Smooth muscle cell (in vitro differentiated cells): Measurements from ENCODE around the gene LPIN1. TPM values are rescaled to one million over a fixed set of nuclear protein-coding genes. Genes with fewer than 3 reads are reported as not detected.

Source experiments
- DNase-seq: peaks from one replicate; lab custom pipeline; 2025; ENCODE audit not compliant: unreplicated experiment; lab: John Stamatoyannopoulos, UW
- H2AFZ ChIP-seq: fragments of 200-600 bp; sonication (generic); 2 replicates; pipeline ENCODE4 v1.6.0; 2016; ENCODE audit warnings: antibody characterized with exemption, low read depth, mild to moderate bottlenecking
- H3F3A ChIP-seq: fragments of 200-600 bp; sonication (generic); 2 replicates; pipeline ENCODE4 v1.6.0; 2017; ENCODE audit warnings: antibody characterized with exemption, low read depth
- H3K27ac ChIP-seq: fragments of 200-600 bp; sonication (generic); 2 replicates; pipeline ENCODE4 v1.5.1; 2016; ENCODE audit warnings: low read depth, mild to moderate bottlenecking
- H3K27me3 ChIP-seq: fragments of 200-600 bp; sonication (generic); 2 replicates; pipeline ENCODE4 v1.6.1; 2016; ENCODE audit warnings: low read depth, mild to moderate bottlenecking
- H3K36me3 ChIP-seq: fragments of 200-600 bp; sonication (generic); 2 replicates; pipeline ENCODE4 v1.5.1; 2016; ENCODE audit warnings: low read depth
- H3K4me1 ChIP-seq: fragments of 200-600 bp; sonication (generic); 2 replicates; pipeline ENCODE4 v1.5.1; 2016; ENCODE audit warnings: low read depth
- H3K4me2 ChIP-seq: fragments of 200-600 bp; sonication (generic); 2 replicates; pipeline ENCODE4 v1.6.0; 2016; ENCODE audit warnings: mild to moderate bottlenecking
- H3K4me3 ChIP-seq: fragments of 200-600 bp; sonication (generic); 2 replicates; pipeline ENCODE4 v1.5.1; 2016; ENCODE audit warnings: mild to moderate bottlenecking
- H3K79me2 ChIP-seq: fragments of 200-600 bp; sonication (generic); 2 replicates; pipeline ENCODE4 v1.6.0; 2016; ENCODE audit warnings: low read depth, mild to moderate bottlenecking
- H3K9ac ChIP-seq: fragments of 200-600 bp; sonication (generic); 2 replicates; pipeline ENCODE4 v1.6.0; 2016; ENCODE audit warnings: low read depth
- H3K9me3 ChIP-seq: fragments of 200-600 bp; sonication (generic); replicated peaks from 2 replicates; pipeline ENCODE4 v1.5.1; 2016; ENCODE audit warnings: low read depth
- H4K20me1 ChIP-seq: fragments of 200-600 bp; sonication (generic); 2 replicates; pipeline ENCODE4 v1.6.0; 2016; ENCODE audit warnings: low read depth
- CTCF ChIP-seq: fragments of 200-600 bp; sonication (generic); IDR thresholded peaks from 2 replicates; pipeline ENCODE4 v1.5.1; 2017; ENCODE audit warnings: borderline replicate concordance, mild to moderate bottlenecking, antibody characterized with exemption; ENCODE audit not compliant: insufficient read depth, poor library complexity, severe bottlenecking
- WGBS: methylation state at CpG from one replicate; pipeline ENCODE4 v1.1.7; 2016; ENCODE audit warnings: low lambda C conversion rate; 5-methylcytosine and 5-hydroxymethylcytosine counted together
- polyA plus RNA-seq: library from polyadenylated mRNA; unstranded; fragments of >200 nt; fragmentation: Nextera tagmentation; extraction: Ambion mirVana; gene quantifications from 2 replicates; pipeline ENCODE4 v1.2.1, GENCODE V29; 2016
- total RNA-seq: library from RNA; depleted of rRNA; stranded (reverse); fragments of >200 nt; gene quantifications from 2 replicates; pipeline ENCODE4 v1.2.3, GENCODE V29; 2014

The LPIN1 gene
- total and polyA plus RNA-seq, 2 experiments from 2014 or later: 13.8 to 17.9 TPM

- Histone ChIP-seq H3K27ac (no peak overlapping the region), H3K9me3 (no peaks in the 10 kb centered on the region), H3K27me3 (peaks cover 15% of the 10 kb centered on the region), H4K20me1 (no peaks in the 10 kb centered on the region), H3K79me2 (no peaks in the 10 kb centered on the region), H2AFZ (no peak overlapping the region), H3K4me3 (no peak overlapping the region), H3K4me2 (no peak overlapping the region), H3K9ac (no peak overlapping the region), H3K4me1 (no peaks in the 10 kb centered on the region), H3F3A (no peaks in the 10 kb centered on the region), H3K36me3 (no peaks in the 10 kb centered on the region)
- no peak for DNase-seq
- 85% methylated on average over 3 of the region's 3 CpGs for WGBS
- TF ChIP-seq CTCF: no peak
Measured at GRCh38 chr2:11722292-11723060, 24.0 kb upstream of the LPIN1 start.

GRCh38 chr2:11723061-11723371 lies 23.4 kb upstream of the LPIN1 start:
- no peak overlapping the region for H2AFZ ChIP-seq
- H3K27ac ChIP-seq: no peak overlapping the region
- no peaks in the 10 kb centered on the region for H3K36me3 ChIP-seq
- H3K79me2 ChIP-seq: no peaks in the 10 kb centered on the region
- H3F3A ChIP-seq: no peaks in the 10 kb centered on the region
- peaks cover 13% of the 10 kb centered on the region for H3K27me3 ChIP-seq
- H3K9ac ChIP-seq: no peak overlapping the region
- H3K4me1 ChIP-seq: no peaks in the 10 kb centered on the region
- DNase-seq: no peak
- H4K20me1 ChIP-seq: no peaks in the 10 kb centered on the region
- TF ChIP-seq CTCF: no peak
- H3K9me3 ChIP-seq: no peaks in the 10 kb centered on the region
- no peak overlapping the region for H3K4me3 ChIP-seq
- no peak overlapping the region for H3K4me2 ChIP-seq

- H3K4me2 ChIP-seq: no peak overlapping the region
- no peak overlapping the region for H3K9ac ChIP-seq
- no peaks in the 10 kb centered on the region for H4K20me1 ChIP-seq
- H3F3A ChIP-seq: no peaks in the 10 kb centered on the region
- H2AFZ ChIP-seq: no peak overlapping the region
- no peak overlapping the region for H3K27ac ChIP-seq
- H3K27me3 ChIP-seq: peaks cover 4% of the 10 kb centered on the region
- no peak for TF ChIP-seq CTCF
- no peaks in the 10 kb centered on the region for H3K9me3 ChIP-seq
- H3K4me1 ChIP-seq: no peaks in the 10 kb centered on the region
- H3K79me2 ChIP-seq: no peaks in the 10 kb centered on the region
- DNase-seq: no peak
- no peak overlapping the region for H3K4me3 ChIP-seq
- H3K36me3 ChIP-seq: no peaks in the 10 kb centered on the region
- WGBS: 88% methylated on average over 7 of the region's 7 CpGs
Measured at GRCh38 chr2:11724151-11724550, 22.3 kb upstream of the LPIN1 start.

GRCh38 chr2:11726384-11726783 lies 20.0 kb upstream of the LPIN1 start:
- Histone ChIP-seq H3K27me3 (peaks cover 3% of the 10 kb centered on the region), H3K27ac (no peak overlapping the region), H3K36me3 (no peaks in the 10 kb centered on the region), H3K4me1 (no peaks in the 10 kb centered on the region), H3K9me3 (no peaks in the 10 kb centered on the region), H3K4me3 (no peak overlapping the region), H2AFZ (no peak overlapping the region), H3K9ac (no peak overlapping the region), H4K20me1 (no peaks in the 10 kb centered on the region), H3K79me2 (no peaks in the 10 kb centered on the region), H3K4me2 (no peak overlapping the region), H3F3A (no peaks in the 10 kb centered on the region)
- WGBS: 71% methylated on average over 7 of the region's 7 CpGs
- no peak for TF ChIP-seq CTCF
- DNase-seq: no peak
